HG02852 (cell line): ENCODE data around the gene CNKSR1.

Source experiments
- ATAC-seq: cut with Tn5 transposase; IDR thresholded peaks from one replicate; pipeline ENCODE4 v1.9.1; 2021; ENCODE audit warnings: mild to moderate bottlenecking, moderate library complexity; ENCODE audit not compliant: unreplicated experiment

CNKSR1 gene

GRCh38 chr1:26182383-26182696 lies 5.0 kb downstream of the CNKSR1 start:
- ATAC-seq = no peak

- no peak for ATAC-seq
Measured at GRCh38 chr1:26184086-26184485, 6.8 kb downstream of the CNKSR1 start.

- ATAC-seq = no peak
Measured at GRCh38 chr1:26184883-26185282, 7.6 kb downstream of the CNKSR1 start.

- ATAC-seq = no peak
Measured at GRCh38 chr1:26187882-26188281, 10.6 kb downstream of the CNKSR1 start.

GRCh38 chr1:26188477-26188876 lies 11.2 kb downstream of the CNKSR1 start:
- ATAC-seq = no peak

GRCh38 chr1:26189331-26189730 lies 12.0 kb downstream of the CNKSR1 start:
- ATAC-seq = no peak

GRCh38 chr1:26189751-26190275 lies 12.5 kb downstream of the CNKSR1 start:
- no peak for ATAC-seq

- no peak for ATAC-seq
Measured at GRCh38 chr1:26190373-26190987, 13.2 kb downstream of the CNKSR1 start, which contains the start of gene CATSPER4. Gene CATSPER4, plus strand, starts transcription at chr1:26190602. Its CDS starts 26 bp downstream, at chr1:26190628.

- no peak for ATAC-seq
Measured at GRCh38 chr1:26191739-26192138, 14.4 kb downstream of the CNKSR1 start.

- no peak for ATAC-seq
Measured at GRCh38 chr1:26195805-26196204, 18.5 kb downstream of the CNKSR1 start.

GRCh38 chr1:26197301-26197700 lies 20.0 kb downstream of the CNKSR1 start:
- ATAC-seq = no peak

GRCh38 chr1:26197813-26198212 lies 20.5 kb downstream of the CNKSR1 start:
- no peak for ATAC-seq

GRCh38 chr1:26200413-26200812 lies 23.1 kb downstream of the CNKSR1 start:
- ATAC-seq = no peak

GRCh38 chr1:26203642-26204318 lies 26.5 kb downstream of the CNKSR1 start:
- no peak for ATAC-seq

- ATAC-seq = no peak
Measured at GRCh38 chr1:26210147-26210870, 33.0 kb downstream of the CNKSR1 start.

GRCh38 chr1:26212726-26213125 lies 35.4 kb downstream of the CNKSR1 start:
- no peak for ATAC-seq

GRCh38 chr1:26213335-26213905 lies 36.1 kb downstream of the CNKSR1 start:
- no peak for ATAC-seq

GRCh38 chr1:26215246-26215645 lies 38.0 kb downstream of the CNKSR1 start:
- ATAC-seq = no peak

GRCh38 chr1:26218906-26219494 lies 41.7 kb downstream of the CNKSR1 start:
- ATAC-seq = no peak

GRCh38 chr1:26220199-26220912 lies 43.1 kb downstream of the CNKSR1 start:
- no peak for ATAC-seq

GRCh38 chr1:26221094-26221493 lies 43.8 kb downstream of the CNKSR1 start:
- ATAC-seq = no peak
